ENCODE measurements around the gene ZRANB1. TPM values are rescaled to one million over a fixed set of nuclear protein-coding genes. Genes with fewer than 3 reads are reported as not detected.

ZRANB1 gene
- total RNA-seq, 4 donors from 2014 or later = 14.9 to 55.3 (median 28.3) TPM

GRCh38 chr10:125026036-125026931 lies 84.4 kb downstream of the ZRANB1 start:
- Histone ChIP-seq H3K4me1 (no peaks in the 10 kb centered on the region), H3K27ac (no peak overlapping the region), H3K27me3 (no peaks in the 10 kb centered on the region), H3K4me3 (no peak overlapping the region), H3K9me3 (no peaks in the 10 kb centered on the region), H3K36me3 (no peaks in the 10 kb centered on the region)
- TF ChIP-seq POLR2A (IDR thresholded peaks at IDR 0.05) (no peak), CTCF (IDR thresholded peaks at IDR 0.05) (no peak)
- intact Hi-C loops (cut with DNase I; ENCODE audit: low total_unique reads) = no loop called here
- no peak for DNase-seq

- H3K9me3 ChIP-seq = no peaks in the 10 kb centered on the region
- H3K4me1 ChIP-seq = no peaks in the 10 kb centered on the region
- H3K27me3 ChIP-seq = no peaks in the 10 kb centered on the region
- no peak overlapping the region for H3K27ac ChIP-seq
- H3K36me3 ChIP-seq = no peaks in the 10 kb centered on the region
- intact Hi-C loops (cut with DNase I; ENCODE audit: low total_unique reads) = no loop called here
- no peak overlapping the region for H3K4me3 ChIP-seq
- DNase-seq = no peak
- TF ChIP-seq CTCF (IDR thresholded peaks at IDR 0.05) = no peak
- no peak for TF ChIP-seq POLR2A (IDR thresholded peaks at IDR 0.05)
Measured at GRCh38 chr10:125026974-125027735, 85.2 kb downstream of the ZRANB1 start.

GRCh38 chr10:125027871-125028869 lies 86.2 kb downstream of the ZRANB1 start:
- TF ChIP-seq POLR2A (IDR thresholded peaks at IDR 0.05) = no peak
- TF ChIP-seq CTCF (IDR thresholded peaks at IDR 0.05) = no peak
- H3K36me3 ChIP-seq = no peaks in the 10 kb centered on the region
- no peak for DNase-seq
- no peak overlapping the region for H3K4me3 ChIP-seq
- H3K27me3 ChIP-seq = no peaks in the 10 kb centered on the region
- H3K9me3 ChIP-seq = no peaks in the 10 kb centered on the region
- no peaks in the 10 kb centered on the region for H3K4me1 ChIP-seq
- intact Hi-C loops (cut with DNase I; ENCODE audit: low total_unique reads) = no loop called here
- H3K27ac ChIP-seq = no peak overlapping the region

- Histone ChIP-seq H3K27me3 (no peaks in the 10 kb centered on the region), H3K4me1 (no peaks in the 10 kb centered on the region), H3K9me3 (no peaks in the 10 kb centered on the region), H3K27ac (no peak overlapping the region), H3K36me3 (no peaks in the 10 kb centered on the region), H3K4me3 (no peak overlapping the region)
- intact Hi-C loops (cut with DNase I; ENCODE audit: low total_unique reads) = no loop called here
- no peak for DNase-seq
- TF ChIP-seq CTCF (IDR thresholded peaks at IDR 0.05) = no peak
- no peak for TF ChIP-seq POLR2A (IDR thresholded peaks at IDR 0.05)
Measured at GRCh38 chr10:125029584-125030242, 87.8 kb downstream of the ZRANB1 start.

Data from uterus (tissue), 4 donors.